Stimulated activated CD8-positive, alpha-beta memory T cell treated with anti-CD3 and anti-CD28 coated beads, Interleukin-2, amount 100 ng/mL, for 1 hour (primary cell): Measurements from ENCODE around the gene BAIAP2L1.

ENCODE experiments used
- DNase-seq, 2 donors: peaks; one replicate each; pipeline ENCODE4 v3.0.0-alpha.2; 2020; ENCODE audit warnings: low read depth in 2 of 2

BAIAP2L1 gene

DNA sequence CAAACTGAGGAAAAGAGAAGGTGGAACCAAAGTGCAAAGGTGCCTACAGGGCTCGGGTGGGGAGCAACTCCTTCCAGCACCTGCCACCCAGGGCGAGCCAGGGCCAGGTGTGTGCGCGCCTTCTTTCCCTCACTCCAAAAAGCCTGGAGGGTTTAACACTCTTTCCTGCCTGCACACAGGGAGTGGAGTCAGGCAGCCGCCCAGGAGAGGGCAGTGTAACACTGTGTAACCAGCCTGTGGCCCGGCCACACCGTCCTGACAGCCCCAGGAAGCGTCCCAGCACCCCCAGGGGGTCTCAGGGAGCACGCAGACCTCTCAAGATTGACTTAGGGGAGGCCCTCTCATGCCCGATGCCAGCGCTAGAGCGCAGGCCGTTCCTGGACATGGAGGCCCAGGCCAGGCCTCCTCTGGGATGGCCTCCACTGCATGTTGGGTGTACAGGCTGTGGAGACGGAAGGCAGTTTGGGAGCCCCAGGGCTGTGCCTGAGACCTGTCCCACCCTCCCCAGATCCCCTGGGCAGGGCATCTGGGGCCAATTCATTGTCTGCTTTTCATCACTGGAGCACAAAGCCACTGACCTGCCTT, 106.0 kb downstream of the BAIAP2L1 start:
- no peak for DNase-seq

DNA sequence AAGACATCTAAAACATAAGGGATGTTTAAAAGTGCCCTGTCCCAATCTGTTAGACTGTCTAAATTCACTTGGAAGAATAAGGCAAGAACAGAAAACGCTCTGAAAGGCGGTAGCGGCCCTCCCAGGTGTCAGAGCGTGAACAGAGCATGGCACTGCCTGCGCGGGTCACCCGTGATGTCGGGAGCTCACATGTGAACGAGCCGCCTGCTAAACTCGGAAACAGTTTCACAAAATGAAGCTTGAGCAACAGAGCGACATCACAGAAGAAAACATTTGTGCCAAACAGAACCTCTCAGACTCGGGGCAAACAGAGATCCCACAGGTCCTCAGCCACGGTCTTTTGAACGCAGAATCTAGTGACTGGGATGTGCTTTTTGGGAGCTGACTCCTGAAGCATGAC, 106.6 kb downstream of the BAIAP2L1 start:
- no peak for DNase-seq

DNA sequence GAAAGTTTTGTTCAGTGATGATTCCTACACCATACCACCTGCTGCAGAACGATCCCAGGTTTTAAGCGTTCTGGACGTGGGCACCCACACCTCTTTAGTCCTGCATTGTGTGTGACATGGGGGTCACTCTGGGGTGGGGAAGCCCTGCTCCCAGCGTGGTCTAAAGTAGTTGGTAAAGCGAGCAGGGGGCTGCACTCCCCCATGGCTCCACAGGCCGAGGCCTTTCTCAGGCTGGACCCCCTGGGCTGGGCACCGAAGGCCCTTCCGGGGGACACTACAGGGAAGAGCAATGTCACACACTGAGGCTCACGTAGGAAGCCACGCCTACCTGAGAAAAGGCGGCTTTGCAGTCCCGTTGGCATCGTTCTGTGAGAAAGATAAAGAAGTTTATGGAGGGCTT, 107.1 kb downstream of the BAIAP2L1 start:
- DNase-seq, result no peak

DNA sequence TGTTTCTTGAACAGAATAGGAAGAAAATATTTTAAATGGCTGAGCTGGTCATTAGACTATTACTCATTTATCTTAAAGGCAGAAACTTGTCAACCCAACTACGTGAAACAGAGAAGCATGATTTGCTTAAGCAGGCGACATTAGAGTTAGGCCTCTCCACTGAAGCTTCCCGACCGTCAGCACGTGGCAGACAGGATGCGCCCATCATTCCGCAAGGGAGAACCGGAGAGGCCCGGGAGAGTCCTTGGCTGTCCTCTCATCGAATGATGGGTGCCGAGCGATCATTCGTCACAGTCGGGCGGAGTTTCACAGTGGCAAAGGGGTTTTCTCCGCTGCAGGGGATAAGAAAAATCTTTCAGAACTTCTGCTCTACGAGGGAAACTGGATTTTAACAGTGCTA, 107.6 kb downstream of the BAIAP2L1 start:
- DNase-seq, result no peak

DNA sequence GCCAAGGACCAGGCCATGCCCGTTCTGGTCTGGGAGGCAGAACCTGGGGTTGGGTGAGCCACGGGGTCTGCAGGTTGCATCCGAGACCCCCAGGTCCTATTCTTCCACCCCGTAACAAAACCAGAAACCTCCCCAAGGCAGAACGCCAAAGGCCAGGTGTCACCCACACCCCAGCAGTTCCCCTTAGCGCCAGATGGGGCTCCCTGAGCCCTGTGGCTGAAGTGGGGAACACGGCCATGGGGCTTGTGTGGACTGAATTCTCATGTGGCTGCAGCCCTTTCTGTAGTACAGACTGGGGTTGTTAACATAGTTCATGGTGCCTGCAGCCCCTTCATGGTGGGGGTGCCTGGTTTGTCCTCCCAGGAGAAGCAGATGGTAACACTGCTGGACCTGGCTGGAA, 109.2 kb downstream of the BAIAP2L1 start:
- DNase-seq, result no peak

DNA sequence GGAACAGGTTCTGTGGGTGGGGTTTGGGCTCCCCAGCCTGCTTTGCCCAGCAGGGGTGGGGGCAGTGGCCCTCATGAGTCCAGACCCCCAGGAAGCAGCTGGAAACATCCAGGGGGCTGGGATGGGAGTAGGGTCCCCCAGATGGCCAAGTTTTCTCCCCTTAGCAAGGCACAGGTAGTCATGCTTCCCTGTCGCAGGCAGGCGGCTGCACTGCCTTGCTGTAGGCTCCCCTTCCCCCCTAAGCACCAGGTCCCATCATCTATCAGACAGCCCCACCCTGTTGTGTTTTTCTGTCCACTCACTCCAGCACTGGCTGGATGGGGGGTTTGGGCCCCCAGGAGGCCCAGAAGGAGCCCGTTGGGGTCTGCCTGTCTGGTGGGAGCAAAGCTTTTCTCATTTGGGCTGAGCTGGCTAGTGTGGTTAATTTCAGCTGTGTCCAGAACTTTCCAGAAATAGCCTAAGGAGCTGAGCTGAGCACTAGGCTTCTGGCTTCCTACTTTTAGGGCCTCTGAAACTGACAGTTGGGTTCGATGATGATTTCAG, 111.5 kb downstream of the BAIAP2L1 start:
- no peak for DNase-seq

DNA sequence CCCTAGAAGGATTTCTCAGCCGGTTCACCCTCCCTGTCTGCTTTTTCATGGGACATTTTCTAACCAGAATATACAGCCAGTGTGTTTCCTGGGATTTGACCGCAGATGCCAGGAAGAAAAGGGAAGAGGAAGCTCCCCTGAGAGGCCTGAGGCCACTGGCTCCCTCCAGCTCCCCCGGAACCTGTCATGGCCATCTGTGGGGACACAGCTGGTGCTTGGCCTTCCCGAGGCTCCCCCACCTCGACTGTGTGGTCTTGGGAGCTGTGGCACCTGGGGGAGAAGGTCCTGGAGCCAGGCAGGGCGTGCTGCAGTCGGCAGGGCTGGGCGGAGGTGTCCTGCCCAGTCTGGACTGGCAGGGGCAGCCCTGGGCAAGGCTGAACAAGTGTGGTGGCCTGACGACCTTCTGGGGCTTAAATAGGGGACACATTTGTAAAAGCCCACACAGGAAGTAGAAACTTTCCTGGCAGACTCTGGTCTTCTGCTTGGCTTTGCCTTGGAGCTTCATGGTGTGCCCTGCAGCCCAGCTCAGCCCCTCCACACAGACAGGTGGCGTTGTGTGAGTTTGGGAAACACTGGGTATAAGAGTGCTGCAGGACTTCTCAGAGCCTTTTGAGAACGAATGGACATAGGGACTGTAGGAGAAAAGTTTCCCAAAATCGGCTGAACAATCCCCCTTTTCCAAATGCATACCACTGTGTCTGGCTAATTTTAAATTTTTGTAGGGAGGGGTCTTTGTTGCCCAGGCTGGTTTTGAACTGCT, 112.6 kb downstream of the BAIAP2L1 start:
- no peak for DNase-seq

DNA sequence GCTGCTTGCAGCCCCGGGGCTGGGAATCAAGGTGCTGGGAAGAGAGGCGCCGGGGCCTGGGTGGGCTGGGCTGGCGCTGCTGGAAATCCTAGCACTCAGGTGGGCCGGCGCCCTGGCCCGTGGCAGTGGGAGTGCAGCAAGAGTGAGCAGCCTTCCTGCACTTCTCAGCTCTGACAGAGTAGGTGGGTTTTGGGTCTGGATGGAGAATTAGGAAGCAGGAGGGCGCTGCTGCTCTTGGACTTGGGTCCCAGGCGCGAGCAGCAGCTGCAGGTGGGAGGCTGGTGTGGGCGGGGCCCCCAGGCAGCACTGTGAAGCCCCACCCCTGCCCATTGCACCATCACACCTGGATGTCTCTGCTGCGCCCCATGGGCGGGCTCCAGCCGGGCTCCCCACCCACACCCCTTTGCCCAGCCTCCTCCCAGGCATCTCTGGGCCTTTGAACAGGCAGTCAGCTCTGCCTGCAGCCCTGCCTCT, 113.4 kb downstream of the BAIAP2L1 start:
- no peak for DNase-seq

DNA sequence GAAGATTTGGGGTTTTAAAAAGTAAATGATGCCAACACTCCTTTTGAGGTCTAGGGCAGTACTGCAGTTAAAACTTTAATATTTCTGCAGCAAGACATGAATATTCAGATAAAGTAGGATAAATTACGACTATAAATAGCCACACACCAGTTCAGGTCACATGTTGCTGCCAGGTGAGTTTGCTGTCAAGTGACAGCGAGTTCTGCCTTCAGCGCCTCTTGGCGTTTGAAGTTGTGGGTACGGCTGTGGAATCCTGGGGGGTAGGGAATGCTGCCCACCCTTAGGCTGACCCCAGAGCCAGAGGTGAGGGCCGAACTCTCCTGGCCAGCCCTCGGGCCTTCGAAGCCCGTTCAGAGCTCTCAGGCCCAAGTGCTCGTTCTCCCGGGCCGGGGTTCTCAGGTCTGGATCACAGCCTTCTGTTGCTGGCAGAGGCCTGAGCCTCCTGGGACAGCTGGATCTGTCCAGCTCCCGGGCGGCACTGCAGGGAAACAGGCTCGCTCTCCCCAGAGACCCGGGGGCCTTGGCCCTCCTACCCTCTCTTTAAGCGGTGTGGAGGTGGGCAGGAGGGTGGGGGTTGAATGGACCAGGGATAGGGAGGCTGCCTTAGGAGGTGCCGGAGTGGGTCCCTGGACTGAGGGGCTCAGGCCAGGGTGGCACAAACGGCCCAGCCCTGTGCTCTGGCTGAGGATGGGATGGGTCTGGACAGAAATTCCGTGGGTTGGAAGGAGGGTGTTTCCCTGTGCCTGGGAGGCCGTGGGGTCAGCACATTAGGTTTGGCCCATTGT, 114.0 kb downstream of the BAIAP2L1 start:
- DNase-seq, result no peak

DNA sequence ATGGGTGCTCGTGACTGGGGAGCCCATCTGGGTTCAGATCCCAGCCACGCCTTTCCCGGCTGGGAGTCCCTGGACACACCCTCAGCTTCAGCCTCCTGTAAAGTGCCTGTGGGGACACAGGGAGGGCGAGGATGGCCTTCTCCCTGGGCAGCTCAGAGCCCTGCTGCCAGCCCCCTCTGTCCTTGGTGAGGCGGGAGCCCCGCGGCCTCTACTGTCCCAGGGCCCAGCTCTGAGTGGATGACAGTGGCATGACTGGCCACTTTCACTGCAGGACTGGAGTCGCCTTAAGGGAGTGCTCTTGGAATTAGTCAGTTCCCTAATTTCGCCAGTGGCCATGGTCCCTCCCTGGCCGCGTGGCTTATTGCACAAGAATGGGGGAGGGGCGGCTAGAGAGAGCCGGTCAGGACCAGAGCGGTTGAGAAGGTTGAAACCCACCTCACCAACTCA, 114.8 kb downstream of the BAIAP2L1 start:
- no peak for DNase-seq

DNA sequence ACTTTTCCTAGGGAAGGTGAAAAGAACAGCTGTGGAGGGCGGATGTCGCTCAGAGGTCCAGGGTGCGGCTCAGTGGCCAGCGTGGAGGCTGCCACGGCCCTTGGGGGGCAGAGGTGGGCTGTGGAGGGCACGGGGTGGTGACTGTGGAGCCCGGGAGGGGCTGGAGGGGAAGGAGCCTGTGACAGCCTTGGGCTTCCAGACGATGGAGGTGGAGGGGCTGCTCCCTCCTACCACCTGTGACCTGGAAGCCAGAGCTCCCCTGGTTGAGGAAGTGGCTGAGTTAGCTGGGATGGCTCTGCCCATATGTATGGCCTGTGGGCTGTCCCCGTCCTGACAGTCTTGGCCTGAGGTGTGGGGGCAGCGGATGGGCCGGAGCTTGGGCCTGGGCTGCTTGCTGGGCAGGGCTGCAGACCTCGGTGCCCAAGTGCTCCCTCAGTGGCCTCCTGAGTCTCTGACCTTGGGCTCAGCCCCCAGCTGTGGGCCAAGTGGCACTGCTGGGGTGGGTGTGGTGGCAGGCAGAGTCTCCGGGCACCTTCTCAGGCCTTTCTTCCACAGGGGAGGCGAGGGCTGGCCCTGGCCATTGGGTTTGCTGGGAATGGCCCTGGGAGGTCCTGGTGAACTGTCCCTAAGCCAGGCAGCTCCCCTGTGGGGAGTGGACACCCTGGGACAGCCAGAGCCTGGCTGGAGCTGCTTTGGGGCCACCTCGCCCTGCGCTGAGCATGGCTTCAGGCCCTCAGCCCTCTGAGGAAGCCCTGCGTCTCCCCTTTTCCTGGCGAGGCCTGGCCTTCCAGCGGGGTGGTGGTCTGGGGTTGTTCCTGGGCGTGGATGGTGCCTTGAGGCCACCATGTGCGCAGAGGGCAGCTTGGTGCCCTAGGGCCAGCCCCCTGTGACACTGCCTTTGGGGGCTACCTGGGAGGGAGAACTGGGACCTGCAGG, 115.5 kb downstream of the BAIAP2L1 start:
- no peak for DNase-seq

DNA sequence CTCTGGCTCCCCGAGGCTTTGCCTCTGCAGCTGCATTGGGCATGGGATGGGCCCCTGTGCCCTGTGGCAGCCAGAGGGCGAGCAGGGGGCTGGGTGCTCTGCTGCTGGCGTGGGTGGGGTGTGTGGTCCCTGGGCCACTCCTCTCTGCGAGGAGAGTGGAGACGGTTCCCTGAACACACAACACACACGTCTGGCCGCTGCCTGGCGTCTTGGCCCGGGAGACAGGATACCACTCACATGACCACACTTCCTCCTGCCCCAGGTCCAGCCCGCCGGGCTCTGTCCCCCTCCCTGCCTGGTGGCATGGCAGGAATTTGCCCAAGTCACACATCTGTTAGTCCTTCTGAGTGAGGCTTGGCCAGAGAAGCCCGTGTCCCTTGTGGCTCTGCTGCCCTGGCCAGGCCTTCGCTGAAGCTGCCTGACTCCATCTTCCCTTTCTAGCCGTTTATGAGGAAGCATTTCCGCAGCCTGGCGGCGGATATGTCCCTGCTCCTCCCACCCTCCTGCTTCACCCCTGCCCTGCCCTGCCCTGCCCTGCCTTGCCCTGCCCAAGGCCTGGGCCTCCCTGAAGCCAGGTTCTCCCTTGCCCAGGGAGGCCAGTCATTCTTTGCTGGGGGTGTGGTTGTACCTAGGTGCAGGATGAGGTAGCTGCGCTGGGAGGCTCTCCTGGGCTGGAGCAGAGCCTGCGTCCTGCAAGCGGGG, 116.4 kb downstream of the BAIAP2L1 start:
- DNase-seq, result no peak

DNA sequence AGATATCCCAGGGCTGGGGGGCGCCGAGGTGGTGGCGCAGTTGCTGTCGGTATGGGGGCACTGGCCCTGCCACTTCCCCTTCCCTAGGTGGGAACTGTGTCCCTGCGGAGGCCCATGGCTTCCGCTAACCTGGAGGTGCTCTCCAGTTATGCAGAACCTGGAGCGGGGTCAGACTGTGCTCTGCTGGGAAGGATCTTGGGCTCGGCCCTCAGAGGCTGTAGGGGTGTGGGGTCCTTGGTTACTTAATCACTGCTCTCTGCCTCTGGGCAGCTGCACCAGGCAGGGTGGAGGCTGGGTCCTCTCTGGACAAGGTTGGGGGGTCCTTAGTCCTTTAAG, 117.0 kb downstream of the BAIAP2L1 start:
- no peak for DNase-seq

DNA sequence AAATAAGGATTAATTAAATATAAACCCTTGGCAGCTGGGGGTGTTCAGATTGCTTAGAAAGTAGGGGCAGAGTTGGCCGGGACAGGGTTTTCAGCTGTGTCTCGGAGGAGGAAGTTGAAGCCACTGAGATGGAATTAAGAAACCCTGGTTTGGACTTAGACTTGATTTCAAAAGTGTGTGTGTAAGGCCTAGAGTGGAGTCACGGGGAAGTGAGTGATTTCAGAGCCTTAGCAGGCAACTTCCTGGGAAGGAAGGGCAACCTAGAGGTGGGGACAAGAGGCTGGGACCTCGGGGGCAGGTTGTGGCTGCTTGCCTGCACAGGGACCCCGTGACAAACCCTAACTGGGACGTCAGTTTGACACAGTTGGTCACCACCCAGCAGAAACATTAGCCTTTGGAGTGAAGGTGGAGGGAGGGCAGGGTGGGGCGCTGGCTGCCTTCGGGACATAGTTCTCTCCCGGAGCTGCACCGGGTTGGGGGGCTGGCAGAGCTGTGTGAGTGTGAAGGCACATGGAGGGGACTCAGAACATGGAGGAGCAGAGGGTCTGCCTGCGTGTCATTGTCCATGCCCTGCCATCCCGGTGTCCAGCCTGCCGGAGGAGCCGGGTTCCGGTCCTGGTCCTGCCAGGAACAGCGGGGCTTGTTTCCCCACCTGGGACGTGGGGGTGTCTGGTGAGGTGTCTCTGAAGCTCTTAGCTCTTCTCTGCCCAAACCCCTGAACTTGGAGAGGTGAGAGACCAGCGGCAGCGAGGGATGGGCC, 117.6 kb downstream of the BAIAP2L1 start:
- DNase-seq, result no peak

DNA sequence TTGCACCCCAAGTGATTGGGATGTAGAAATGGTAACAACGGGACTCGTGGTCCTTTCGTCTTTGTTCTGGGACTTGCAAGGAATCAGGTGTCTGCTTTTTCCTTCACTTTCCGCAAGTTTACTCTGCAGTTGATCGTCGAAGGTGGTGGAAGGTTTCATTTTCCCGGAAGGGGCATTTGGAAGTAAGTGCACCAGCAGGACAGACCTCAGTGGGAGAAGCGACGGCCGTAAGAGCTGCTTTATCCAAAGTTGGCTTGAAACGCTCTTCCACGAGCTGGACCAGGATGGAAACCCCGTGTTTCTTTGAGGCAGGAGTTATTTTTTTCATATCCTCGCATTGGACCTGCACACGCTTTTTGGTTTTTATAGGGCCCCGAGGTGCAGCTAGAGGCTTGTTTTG, 118.2 kb downstream of the BAIAP2L1 start:
- no peak for DNase-seq

DNA sequence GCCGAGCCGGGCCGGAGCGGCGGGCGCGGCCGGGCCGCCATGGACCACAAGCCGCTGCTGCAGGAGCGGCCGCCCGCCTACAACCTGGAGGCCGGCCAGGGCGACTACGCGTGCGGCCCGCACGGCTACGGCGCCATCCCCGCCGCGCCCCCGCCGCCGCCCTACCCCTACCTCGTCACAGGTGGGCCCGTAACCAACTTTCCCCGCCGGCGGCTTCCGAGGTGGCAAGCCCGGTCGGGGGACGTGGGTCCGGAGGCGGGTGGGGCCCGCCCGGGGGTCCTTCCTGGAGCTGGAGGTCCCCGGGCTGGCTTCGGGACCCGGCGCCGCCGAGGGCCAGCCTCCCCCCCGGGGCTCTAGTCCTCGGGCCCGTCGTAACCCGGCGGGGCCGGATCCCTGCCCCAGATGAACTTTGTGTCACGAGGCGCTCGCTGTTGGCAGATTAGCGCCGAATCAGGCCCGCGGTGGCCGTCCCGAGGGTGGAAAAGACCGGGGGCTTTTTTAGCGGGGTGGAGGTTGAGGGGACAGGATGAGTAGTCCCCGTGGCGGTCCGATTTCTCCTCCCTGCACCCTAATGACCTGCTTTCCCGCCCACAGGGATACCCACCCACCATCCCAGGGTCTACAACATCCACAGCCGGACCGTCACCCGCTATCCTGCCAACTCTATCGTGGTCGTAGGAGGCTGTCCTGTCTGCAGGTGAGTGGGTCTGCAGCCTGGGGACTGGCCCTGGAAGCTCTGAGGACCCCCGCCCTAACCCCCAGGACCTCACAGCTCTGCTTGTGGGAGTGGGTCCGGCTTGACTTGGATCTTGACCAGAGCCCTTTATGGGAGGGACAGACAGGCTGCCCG, 118.9 kb downstream of the BAIAP2L1 start:
- DNase-seq, result peak in 1 of 2 donors; percentile 10

DNA sequence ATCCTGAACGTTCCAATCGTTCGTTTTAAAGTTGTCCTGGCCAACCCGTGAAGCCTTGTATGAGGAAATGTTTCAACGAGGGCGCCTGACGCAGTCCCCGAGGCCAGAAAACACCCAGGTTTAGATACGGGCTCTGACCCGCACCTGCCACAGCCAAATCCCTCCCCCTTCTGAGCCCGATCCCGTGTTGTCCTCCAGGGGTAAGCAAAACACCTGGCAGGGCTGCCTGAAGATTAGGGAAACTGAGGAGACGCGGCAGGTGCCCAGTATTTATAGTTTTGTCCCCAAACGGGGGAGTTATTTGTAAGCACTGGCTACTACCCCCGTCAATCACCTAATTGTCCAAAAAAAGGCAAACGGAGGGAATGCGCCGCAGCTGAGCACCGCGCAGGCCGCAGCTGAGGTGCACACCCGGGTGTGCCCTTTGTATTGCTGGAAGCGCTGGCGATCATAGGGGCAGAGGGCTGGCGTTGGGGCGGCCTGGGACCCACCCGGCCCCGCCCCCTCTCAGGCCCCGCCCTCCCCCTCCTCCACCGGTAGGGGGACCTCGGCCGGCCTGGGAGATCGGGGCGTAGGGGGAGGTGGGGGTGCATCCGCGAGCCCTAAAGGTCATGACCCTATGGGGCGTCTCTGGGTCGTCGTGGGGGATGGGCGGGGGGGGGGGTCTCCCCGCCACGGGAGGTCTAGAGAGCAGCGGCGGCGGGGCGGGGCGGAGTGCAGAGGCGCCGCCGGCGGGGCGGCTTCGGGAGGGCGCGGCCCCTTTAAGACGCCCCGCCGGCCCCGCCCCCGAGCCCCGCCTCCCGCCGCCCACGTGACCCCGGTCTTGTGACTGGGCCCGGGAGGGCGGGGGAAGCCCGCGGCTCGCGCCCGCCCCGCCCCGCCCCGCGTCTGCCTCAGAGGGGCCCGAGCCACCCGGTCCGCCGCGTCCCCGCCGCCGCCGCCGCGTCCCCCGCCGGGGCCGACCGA, 119.8 kb downstream of the BAIAP2L1 start, which contains the start of gene BRI3:
Gene BRI3, plus strand, starts transcription at position 896 of the 966 bp plus-strand sequence. CDS start 110 bp downstream, outside the sequence.
- peak; percentile 89 to 91 for DNase-seq

DNA sequence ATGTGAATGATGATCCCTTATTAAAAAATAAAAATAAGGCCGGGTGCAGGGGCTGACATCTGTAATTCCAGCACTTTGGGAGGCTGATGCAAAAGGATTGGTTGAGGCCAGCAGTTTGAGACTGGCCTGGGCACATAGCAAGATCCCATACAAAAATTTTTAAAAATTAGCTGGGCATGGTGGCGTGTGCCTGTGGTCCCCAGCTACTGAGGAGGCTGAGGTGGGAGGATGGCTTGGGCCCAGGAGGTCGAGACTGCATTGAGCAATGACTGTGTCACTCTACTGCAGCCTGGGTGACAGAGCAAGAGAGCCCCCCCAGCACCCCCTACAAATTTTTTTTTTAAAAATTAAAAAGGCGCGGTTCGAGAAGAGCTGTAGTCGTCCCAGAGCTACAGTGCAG, 120.6 kb downstream of the BAIAP2L1 start:
- no peak for DNase-seq
